Measurements from ENCODE around the gene ARHGAP6.

ARHGAP6 gene

GRCh38 chrX:11447418-11447817 lies 218.3 kb downstream of the ARHGAP6 start:
- DNase-seq (ENCODE audit: low read depth in 1 of 2, low spot score in 1 of 2), result no peak
- Histone ChIP-seq H3K27ac (replicated peaks) (no peak overlapping the region), H3K4me3 (replicated peaks; ENCODE audit: insufficient read depth, low read length) (no peak overlapping the region), H3K27me3 (ENCODE audit: insufficient read depth, poor library complexity, severe bottlenecking) (no peaks in the 10 kb centered on the region)
- TF ChIP-seq SPI1 (IDR thresholded peaks at IDR 0.05; ENCODE audit: borderline replicate concordance, low read depth), result no peak
- no peak for TF ChIP-seq GABPA (IDR thresholded peaks at IDR 0.05; ENCODE audit: low read depth)
- TF ChIP-seq CTCF (IDR thresholded peaks at IDR 0.05; ENCODE audit: insufficient read depth, low read length), result no peak
- TF ChIP-seq POLR2AphosphoS5 (IDR thresholded peaks at IDR 0.05; ENCODE audit: low read depth), result no peak
- TF ChIP-seq REST (IDR thresholded peaks at IDR 0.05; ENCODE audit: insufficient replicate concordance, low read depth), result no peak

GRCh38 chrX:11446949-11447348 lies 218.8 kb downstream of the ARHGAP6 start:
- H3K27me3 ChIP-seq (ENCODE audit: insufficient read depth, poor library complexity, severe bottlenecking), result no peaks in the 10 kb centered on the region
- H3K27ac ChIP-seq (replicated peaks), result no peak overlapping the region
- TF ChIP-seq REST (IDR thresholded peaks at IDR 0.05; ENCODE audit: insufficient replicate concordance, low read depth), result no peak
- no peak for TF ChIP-seq POLR2AphosphoS5 (IDR thresholded peaks at IDR 0.05; ENCODE audit: low read depth)
- no peak for TF ChIP-seq SPI1 (IDR thresholded peaks at IDR 0.05; ENCODE audit: borderline replicate concordance, low read depth)
- no peak for TF ChIP-seq CTCF (IDR thresholded peaks at IDR 0.05; ENCODE audit: insufficient read depth, low read length)
- TF ChIP-seq GABPA (IDR thresholded peaks at IDR 0.05; ENCODE audit: low read depth), result no peak
- H3K4me3 ChIP-seq (replicated peaks; ENCODE audit: insufficient read depth, low read length), result no peak overlapping the region
- DNase-seq (ENCODE audit: low read depth in 1 of 2, low spot score in 1 of 2), result no peak

- no peak for TF ChIP-seq SPI1 (IDR thresholded peaks at IDR 0.05; ENCODE audit: borderline replicate concordance, low read depth)
- no peak for TF ChIP-seq REST (IDR thresholded peaks at IDR 0.05; ENCODE audit: insufficient replicate concordance, low read depth)
- no peak for TF ChIP-seq POLR2AphosphoS5 (IDR thresholded peaks at IDR 0.05; ENCODE audit: low read depth)
- no peak for TF ChIP-seq CTCF (IDR thresholded peaks at IDR 0.05; ENCODE audit: insufficient read depth, low read length)
- TF ChIP-seq GABPA (IDR thresholded peaks at IDR 0.05; ENCODE audit: low read depth), result no peak
- no peak for DNase-seq (ENCODE audit: low read depth in 1 of 2, low spot score in 1 of 2)
Observed at GRCh38 chrX:11446336-11446735, 219.4 kb downstream of the ARHGAP6 start.

More at GRCh38 chrX:11446336-11446735, 219.4 kb downstream of the ARHGAP6 start:
- Histone ChIP-seq H3K4me3 (replicated peaks; ENCODE audit: insufficient read depth, low read length) (no peak overlapping the region), H3K27ac (replicated peaks) (no peak overlapping the region), H3K27me3 (ENCODE audit: insufficient read depth, poor library complexity, severe bottlenecking) (no peaks in the 10 kb centered on the region)

All from HL-60 (cell line).